Measurements from ENCODE around the gene HBS1L.

The HBS1L gene

GRCh38 chr6:135030056-135030473 lies 24.6 kb downstream of the HBS1L start:
- Histone ChIP-seq H3K27me3 (ENCODE audit: insufficient read depth, poor library complexity, severe bottlenecking) (no peaks in the 10 kb centered on the region), H3K27ac (replicated peaks) (no peak overlapping the region), H3K4me3 (replicated peaks; ENCODE audit: insufficient read depth, low read length) (no peak overlapping the region)
- TF ChIP-seq POLR2AphosphoS5 (IDR thresholded peaks at IDR 0.05; ENCODE audit: low read depth) (no peak), GABPA (IDR thresholded peaks at IDR 0.05; ENCODE audit: low read depth) (no peak), CTCF (IDR thresholded peaks at IDR 0.05; ENCODE audit: insufficient read depth, low read length) (no peak), REST (IDR thresholded peaks at IDR 0.05; ENCODE audit: insufficient replicate concordance, low read depth) (no peak), SPI1 (IDR thresholded peaks at IDR 0.05; ENCODE audit: borderline replicate concordance, low read depth) (no peak)
- no peak for DNase-seq (ENCODE audit: low read depth in 1 of 2, low spot score in 1 of 2)

GRCh38 chr6:135025775-135026174 lies 28.8 kb downstream of the HBS1L start:
- no peak for DNase-seq (ENCODE audit: low read depth in 1 of 2, low spot score in 1 of 2)
- Histone ChIP-seq H3K27ac (replicated peaks) (no peak overlapping the region), H3K4me3 (replicated peaks; ENCODE audit: insufficient read depth, low read length) (no peak overlapping the region), H3K27me3 (ENCODE audit: insufficient read depth, poor library complexity, severe bottlenecking) (no peaks in the 10 kb centered on the region)
- TF ChIP-seq GABPA (IDR thresholded peaks at IDR 0.05; ENCODE audit: low read depth) (no peak), REST (IDR thresholded peaks at IDR 0.05; ENCODE audit: insufficient replicate concordance, low read depth) (no peak), CTCF (IDR thresholded peaks at IDR 0.05; ENCODE audit: insufficient read depth, low read length) (no peak), POLR2AphosphoS5 (IDR thresholded peaks at IDR 0.05; ENCODE audit: low read depth) (no peak), SPI1 (IDR thresholded peaks at IDR 0.05; ENCODE audit: borderline replicate concordance, low read depth) (no peak)

- H3K27me3 ChIP-seq (ENCODE audit: insufficient read depth, poor library complexity, severe bottlenecking) = no peaks in the 10 kb centered on the region
- no peak for DNase-seq (ENCODE audit: low read depth in 1 of 2, low spot score in 1 of 2)
- no peak overlapping the region for H3K4me3 ChIP-seq (replicated peaks; ENCODE audit: insufficient read depth, low read length)
- TF ChIP-seq SPI1 (IDR thresholded peaks at IDR 0.05; ENCODE audit: borderline replicate concordance, low read depth) (no peak), CTCF (IDR thresholded peaks at IDR 0.05; ENCODE audit: insufficient read depth, low read length) (no peak)
- H3K27ac ChIP-seq (replicated peaks) = no peak overlapping the region
Observed at GRCh38 chr6:135025175-135025574, 29.4 kb downstream of the HBS1L start.

- TF ChIP-seq REST (IDR thresholded peaks at IDR 0.05; ENCODE audit: insufficient replicate concordance, low read depth) = no peak
- no peak for TF ChIP-seq GABPA (IDR thresholded peaks at IDR 0.05; ENCODE audit: low read depth)
- TF ChIP-seq SPI1 (IDR thresholded peaks at IDR 0.05; ENCODE audit: borderline replicate concordance, low read depth) = no peak
- no peak for TF ChIP-seq POLR2AphosphoS5 (IDR thresholded peaks at IDR 0.05; ENCODE audit: low read depth)
- TF ChIP-seq CTCF (IDR thresholded peaks at IDR 0.05; ENCODE audit: insufficient read depth, low read length) = no peak
- no peak for DNase-seq (ENCODE audit: low read depth in 1 of 2, low spot score in 1 of 2)
- Histone ChIP-seq H3K27ac (replicated peaks) (no peak overlapping the region), H3K27me3 (ENCODE audit: insufficient read depth, poor library complexity, severe bottlenecking) (no peaks in the 10 kb centered on the region), H3K4me3 (replicated peaks; ENCODE audit: insufficient read depth, low read length) (no peak overlapping the region)
Observed at GRCh38 chr6:135022050-135022697, 32.4 kb downstream of the HBS1L start.

Measured in HL-60 (cell line).